ENCODE data around the gene SLC38A5. TPM values are rescaled to one million over a fixed set of nuclear protein-coding genes. Genes with fewer than 3 reads are reported as not detected.
A peak's percentile ranks its signal among the peaks of the same experiment; 100 is the strongest.

Gene SLC38A5
- total and polyA plus RNA-seq, 9 of the 15 experiments (the other 6 are each of a cell fraction or from before 2014, with no cell fraction given), result 9.3 to 228 (median 142) TPM

GRCh38 chrX:48508400-48509244 is 38.6 kb upstream of the SLC38A5 start, which contains the start of gene PORCN (continued):
- no peak for TF ChIP-seq GTF3C2 (IDR thresholded peaks at IDR 0.05; ENCODE audit: borderline replicate concordance, extremely low read depth, insufficient read length)
- no peak for TF ChIP-seq RNF219 (CRISPR knock-in tag; IDR thresholded peaks at IDR 0.05)
- peak; percentile 6; the same call in 1 of the 2 replicates for TF ChIP-seq TFAP4 (CRISPR knock-in tag; IDR thresholded peaks at IDR 0.05; ENCODE audit: borderline replicate concordance)
- no peak for TF ChIP-seq FOXK2 (conservative IDR thresholded peaks at IDR 0.05 in 1 of 2, IDR thresholded peaks at IDR 0.05 in 1 of 2; ENCODE audit: low read depth in 2 of 2)
- no peak for TF ChIP-seq ERF (CRISPR knock-in tag; IDR thresholded peaks at IDR 0.05)
- no peak for TF ChIP-seq ZNF24 (IDR thresholded peaks at IDR 0.05)
- no peak for TF ChIP-seq SMARCC2 (IDR thresholded peaks at IDR 0.05; ENCODE audit: low read depth)
- TF ChIP-seq SMARCA4 (IDR thresholded peaks at IDR 0.05), result no peak
- TF ChIP-seq FOXM1 (IDR thresholded peaks at IDR 0.05; ENCODE audit: low read depth), result 0 out of 2 replicates have a peak, but pooled peaks have one; percentile 26
- TF ChIP-seq FOXM1 (CRISPR knock-in tag; IDR thresholded peaks at IDR 0.05; ENCODE audit: low read depth), result no peak
- no peak for TF ChIP-seq MEF2D (tag; conservative IDR thresholded peaks at IDR 0.05; ENCODE audit: low read depth)
- no peak for TF ChIP-seq BACH1 (tag; IDR thresholded peaks at IDR 0.05)
- no peak for TF ChIP-seq RBM22 (IDR thresholded peaks at IDR 0.05; ENCODE audit: low read depth, low read length, poor library complexity, severe bottlenecking)
- TF ChIP-seq SUPT5H (IDR thresholded peaks at IDR 0.05), result peak; percentile 65
- no peak for TF ChIP-seq HSF4 (CRISPR knock-in tag; IDR thresholded peaks at IDR 0.05; ENCODE audit: borderline replicate concordance)
- no peak for TF ChIP-seq ZNF445 (CRISPR knock-in tag; IDR thresholded peaks at IDR 0.05; ENCODE audit: low read depth)
- TF ChIP-seq SNRNP70 (optimal IDR thresholded peaks at IDR 0.05; ENCODE audit: low read depth, low read length), result no peak
- TF ChIP-seq SRSF7 (optimal IDR thresholded peaks at IDR 0.05; ENCODE audit: low read depth, low read length), result no peak
- no peak for TF ChIP-seq HDGF (IDR thresholded peaks at IDR 0.05)
- no peak for TF ChIP-seq ZNF699 (CRISPR knock-in tag; IDR thresholded peaks at IDR 0.05; ENCODE audit: insufficient replicate concordance)
- TF ChIP-seq HMGN3 (IDR thresholded peaks at IDR 0.05; ENCODE audit: borderline replicate concordance, extremely low read depth, insufficient read length, low read depth, low read length), result peak; percentile 51

All from K562 (cell line).